T follicular helper cell (primary cell): ENCODE results near the gene TINAGL1.

Experiments used
- DNase-seq: peaks from one replicate; pipeline ENCODE4 v3.0.0-alpha.2; 2020; ENCODE audit warnings: low read depth

TINAGL1 gene

DNA sequence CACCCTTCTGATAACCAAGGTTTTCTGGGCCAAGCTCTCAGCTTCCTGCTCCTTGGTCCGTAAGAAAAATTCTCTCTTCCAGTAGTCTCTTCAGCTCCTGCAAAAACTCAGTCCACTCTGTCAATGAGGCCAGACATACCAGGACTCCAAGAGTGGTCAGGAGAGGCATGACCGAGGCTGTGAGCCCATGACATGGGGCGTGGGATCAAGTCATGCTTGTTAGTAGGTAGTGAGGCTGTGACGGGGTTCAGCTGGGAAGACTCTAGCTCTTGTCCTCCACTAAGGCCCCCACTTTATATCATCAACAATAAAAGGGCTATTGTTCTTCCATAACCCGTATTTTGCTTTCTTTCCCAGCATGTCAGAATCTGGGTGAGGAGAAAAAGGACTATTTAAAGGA, 31.0 kb downstream of the TINAGL1 start:
- no peak for DNase-seq

DNA sequence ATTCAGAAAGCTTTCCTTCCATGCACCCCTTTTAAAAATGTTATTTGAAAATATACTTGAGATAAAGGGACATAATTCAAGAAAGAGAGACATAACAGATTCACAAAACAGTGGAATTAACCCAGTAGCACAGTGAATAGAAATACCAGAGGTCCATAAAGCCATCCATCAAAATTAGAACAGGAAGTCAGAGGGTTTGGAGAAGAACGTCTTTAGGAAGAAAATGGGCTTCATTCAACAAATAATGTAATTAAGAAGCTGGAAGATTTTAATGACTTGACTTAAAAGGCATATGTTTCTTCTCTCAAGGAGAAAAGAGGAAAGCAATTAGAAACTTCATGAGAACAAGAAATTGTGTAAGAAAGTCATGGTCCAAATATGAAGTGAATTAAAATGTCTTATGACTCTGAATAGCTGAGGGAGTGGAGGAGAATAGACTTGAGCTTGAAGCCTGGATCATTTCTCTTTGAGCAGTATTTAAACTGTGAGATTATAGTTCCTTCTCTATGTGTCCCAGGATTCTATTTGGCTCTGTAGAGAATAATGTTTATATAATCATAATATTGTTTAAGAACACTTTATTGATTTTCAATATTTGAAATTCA, 33.3 kb downstream of the TINAGL1 start:
- DNase-seq: no peak

DNA sequence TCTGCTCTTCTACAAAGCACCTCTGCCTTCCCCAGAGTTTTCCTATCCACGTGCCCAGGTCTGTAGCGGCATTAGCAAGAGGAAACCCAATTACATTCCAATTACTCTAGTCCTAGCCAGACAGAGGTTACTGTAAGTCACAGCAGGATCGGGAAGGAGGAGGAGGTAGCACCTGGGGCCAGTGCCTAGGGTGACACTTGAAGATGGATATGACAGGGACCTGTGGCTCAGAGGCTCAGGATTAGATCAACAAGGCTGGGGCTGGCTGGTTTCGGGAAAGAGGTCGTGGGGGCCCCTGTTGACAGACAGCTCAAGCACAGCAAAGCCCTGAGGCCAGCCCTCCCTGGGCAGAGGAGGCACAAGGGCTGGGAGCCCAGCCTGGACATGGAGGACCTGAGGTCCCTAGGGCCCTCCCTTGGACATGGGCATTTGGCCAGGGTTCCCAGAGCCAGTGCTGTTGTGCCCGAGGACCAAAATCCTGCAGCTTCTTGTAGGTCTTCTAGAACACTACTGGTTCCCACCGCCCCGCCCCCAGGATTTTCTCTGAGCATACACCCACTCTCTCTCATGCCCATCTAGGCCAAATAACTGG, 38.2 kb downstream of the TINAGL1 start:
- no peak for DNase-seq

DNA sequence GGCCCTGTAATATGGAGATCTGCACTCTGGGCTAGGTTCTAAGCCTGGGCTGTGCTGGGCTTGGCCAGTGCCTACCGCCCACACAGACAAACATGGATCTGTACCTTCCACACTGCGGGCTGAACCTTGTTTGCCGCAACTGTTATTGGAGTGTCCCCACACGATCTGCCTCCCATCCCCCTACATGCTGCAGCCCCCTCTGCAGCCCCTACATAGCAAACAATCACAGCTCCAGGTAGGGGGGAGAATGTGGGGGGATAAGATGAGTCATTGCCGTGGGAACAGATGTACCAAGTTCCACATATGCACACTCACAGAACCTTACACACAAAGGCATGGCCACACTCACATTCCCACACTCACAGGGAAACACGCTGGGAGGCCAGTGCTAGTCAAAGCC, 39.1 kb downstream of the TINAGL1 start:
- no peak for DNase-seq

DNA sequence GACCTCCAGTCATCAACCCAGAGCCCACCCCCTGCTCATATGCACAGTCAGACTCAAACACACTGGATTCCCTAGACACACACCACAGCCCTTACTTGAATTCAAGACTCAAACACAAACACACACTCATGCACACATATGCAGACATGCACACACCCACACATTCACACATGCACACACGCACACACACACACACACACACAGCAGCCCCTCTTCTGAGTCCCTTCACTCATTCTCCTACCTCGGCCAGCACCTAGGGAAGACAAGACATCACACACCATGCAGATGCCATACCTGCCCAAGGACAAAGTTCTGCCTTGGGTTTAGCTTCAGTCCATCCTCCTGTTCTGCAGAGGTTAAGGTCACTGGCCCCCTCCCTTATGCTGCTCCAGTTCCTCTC, 39.6 kb downstream of the TINAGL1 start:
- DNase-seq: no peak

DNA sequence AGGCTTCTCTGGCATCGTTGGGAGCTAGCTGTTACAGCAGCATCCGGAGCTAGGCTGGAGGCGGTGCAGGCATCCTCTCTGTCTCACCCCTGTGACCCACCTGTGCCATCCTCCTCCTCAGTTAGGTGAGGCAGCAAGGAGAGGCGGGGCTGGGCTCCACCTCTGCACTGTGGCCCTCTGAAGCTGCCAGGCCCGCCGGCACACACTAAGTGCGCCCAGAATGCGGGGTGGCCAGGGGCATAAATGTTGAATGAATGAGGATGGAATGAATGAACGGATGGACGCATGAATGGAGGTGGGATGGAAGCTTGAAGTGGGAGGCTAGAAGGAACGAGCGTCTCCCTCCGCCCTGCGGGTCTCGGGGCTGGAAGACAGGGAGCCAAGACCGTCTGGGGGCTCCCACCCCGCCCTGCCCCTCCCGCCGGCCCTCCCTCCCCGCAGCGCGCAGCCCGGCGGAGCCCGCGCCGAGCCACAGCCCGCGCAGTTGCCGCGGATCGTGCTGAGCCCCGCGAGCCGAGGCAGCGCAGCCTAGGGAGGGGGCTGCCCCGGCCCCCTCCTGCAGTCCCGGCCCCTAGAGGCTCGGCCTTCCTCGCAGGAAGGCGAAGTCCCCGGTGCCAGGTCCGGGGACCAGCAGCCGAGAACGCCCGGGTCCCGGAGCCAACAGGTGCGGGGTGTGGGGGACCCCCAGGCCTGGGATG, 41.1 kb downstream of the TINAGL1 start, which contains the start of gene HCRTR1:
Gene HCRTR1, plus strand, starts transcription at position 472 of the 698 bp plus-strand sequence. CDS start 1,504 bp downstream, outside the sequence.
- DNase-seq: no peak

DNA sequence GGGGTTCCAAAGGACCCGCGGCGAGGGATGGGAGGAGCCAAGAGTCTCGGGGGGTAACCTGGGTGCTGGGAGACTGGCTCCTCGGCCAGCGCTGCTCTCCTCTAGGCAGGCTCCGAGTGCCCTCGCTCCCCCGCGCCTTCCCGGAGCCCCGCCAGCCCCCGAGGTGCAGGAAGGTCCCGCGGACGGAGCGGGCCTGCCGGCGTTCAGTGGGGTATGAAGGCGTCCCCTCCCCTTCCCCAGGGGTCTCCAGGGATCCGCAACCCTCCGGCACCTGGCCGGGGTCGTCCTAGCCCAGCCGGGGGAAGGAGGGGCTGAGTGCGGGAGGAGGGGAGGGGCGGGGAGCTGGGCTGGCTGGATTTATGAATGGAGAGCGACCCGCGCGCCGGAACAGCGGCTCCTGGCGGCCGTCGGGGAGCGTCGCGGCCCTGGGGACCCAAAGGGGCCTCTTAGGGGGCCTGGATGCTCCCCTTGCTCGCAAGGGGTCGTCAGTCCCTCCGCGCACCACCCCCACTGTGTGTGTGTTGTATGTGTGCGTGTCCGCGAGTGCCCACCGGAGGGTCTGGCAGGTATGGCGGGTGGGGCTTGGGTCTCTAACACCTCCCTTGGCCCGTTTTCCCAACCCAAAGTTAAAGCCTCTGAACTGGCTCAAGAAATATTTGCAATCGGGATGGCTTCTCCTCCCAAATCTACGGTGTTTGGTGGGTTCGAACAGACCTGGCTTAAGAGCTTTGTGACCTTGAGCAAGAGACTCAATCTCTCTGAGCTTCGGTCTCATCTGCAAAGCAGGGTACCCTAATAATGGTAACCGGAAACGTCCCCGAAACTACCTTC, 41.8 kb downstream of the TINAGL1 start:
- DNase-seq: peak; percentile 18

DNA sequence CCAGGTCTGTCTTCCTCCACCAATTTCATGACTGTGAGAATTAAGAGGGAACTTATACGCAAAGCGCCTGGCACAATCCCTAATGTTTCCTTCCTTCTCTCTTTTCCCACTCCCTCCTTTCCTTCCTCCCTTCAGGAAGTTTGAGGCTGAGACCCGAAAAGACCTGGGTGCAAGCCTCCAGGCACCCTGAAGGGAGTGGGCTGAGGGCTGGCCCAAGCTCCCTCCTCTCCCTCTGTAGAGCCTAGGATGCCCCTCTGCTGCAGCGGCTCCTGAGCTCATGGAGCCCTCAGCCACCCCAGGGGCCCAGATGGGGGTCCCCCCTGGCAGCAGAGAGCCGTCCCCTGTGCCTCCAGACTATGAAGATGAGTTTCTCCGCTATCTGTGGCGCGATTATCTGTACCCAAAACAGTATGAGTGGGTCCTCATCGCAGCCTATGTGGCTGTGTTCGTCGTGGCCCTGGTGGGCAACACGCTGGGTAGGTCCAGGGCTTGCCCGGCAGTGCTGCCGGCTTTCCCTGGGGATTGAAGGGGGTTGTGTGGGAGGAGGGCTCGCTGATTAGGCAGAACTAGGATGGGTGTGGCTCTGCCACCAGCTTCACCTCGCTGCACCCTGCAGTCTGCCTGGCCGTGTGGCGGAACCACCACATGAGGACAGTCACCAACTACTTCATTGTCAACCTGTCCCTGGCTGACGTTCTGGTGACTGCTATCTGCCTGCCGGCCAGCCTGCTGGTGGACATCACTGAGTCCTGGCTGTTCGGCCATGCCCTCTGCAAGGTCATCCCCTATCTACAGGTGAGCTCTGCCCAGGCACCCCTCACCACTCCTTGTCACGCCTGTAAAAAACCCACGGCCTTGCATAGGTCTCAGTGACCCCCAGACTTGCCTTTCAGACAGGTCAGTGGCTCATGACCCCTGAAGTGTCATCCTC, 42.9 kb downstream of the TINAGL1 start:
- no peak for DNase-seq

DNA sequence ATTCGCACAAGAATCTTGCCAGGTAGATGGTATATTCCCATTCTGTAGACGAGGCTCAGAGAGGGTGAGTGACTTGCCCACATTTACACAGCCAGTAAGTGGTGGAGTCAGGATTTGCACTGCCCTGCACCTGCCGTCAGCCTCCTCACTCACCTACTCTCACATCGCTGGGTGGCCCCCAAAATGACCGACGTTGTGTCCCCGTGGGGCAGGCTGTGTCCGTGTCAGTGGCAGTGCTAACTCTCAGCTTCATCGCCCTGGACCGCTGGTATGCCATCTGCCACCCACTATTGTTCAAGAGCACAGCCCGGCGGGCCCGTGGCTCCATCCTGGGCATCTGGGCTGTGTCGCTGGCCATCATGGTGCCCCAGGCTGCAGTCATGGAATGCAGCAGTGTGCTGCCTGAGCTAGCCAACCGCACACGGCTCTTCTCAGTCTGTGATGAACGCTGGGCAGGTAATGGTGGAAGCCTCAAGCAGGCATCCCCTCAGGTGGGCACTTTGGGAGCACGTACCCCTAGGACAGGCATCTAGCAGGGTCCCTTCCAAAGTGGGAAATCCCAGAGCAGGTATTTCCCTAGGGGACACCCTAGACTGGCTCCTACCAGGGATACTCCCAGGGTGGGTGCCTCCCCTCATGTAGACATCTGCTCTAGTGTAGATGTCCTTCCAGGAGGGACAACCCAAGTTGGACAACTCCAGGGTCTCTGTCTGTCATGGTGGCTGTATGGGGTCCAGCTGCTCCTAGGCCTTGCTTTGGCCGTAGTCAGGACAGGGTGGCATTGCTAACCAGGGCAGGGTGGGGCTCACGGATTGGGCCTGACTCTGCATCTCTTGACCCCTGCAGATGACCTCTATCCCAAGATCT, 44.5 kb downstream of the TINAGL1 start:
- no peak for DNase-seq

DNA sequence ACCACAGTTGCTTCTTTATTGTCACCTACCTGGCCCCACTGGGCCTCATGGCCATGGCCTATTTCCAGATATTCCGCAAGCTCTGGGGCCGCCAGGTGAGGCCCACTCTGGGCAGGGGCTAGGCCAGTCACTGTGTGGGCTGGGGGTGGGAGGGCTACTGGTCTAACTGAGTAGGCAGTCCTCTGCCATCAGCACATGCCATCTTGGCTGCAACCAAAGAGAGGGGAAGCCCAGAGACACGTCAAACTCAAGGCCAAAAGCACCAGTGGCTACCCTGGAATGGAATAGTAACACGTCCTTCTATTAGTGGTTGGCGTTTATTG, 45.1 kb downstream of the TINAGL1 start:
- no peak for DNase-seq

DNA sequence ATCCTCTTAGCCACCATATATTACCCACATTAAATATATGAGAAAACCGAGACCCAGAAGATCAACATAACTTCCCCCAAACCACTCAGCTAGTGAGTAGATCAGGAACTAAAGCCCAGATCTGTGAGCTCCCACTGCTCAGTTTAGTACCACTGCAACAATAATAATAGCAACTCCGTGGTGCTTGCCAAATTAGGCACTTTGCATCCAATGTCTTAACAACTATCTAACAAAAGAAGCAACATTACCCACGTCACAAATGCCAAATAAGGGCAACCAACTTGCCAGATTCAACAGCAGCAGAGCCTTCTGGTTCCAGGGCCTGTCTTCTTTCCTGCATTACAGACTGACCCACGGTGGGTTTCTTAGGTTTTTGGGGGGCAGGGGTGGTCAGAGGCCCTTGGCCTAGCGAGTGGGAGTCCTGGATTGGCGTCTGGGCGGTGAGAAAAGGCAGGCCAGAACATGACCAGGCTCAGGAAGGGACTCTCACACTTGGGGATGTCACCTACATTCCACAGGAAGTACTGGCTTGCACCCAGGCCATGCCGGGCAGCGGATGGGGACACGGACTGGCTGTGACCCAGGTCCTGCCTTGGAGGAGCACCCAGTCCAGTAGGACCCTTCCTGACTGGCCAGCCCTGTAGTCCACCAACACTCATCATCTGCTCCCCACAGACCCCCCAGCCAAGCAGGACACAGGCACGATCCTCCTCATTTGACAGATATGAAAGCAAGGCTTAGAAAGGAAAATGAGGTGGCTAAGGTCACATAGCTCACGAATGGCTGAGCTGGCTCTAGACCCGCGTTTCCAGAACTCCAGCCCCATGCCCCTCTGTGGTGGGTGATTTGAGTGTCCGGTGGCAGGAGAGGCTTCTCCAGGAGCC, 45.8 kb downstream of the TINAGL1 start:
- no peak for DNase-seq

DNA sequence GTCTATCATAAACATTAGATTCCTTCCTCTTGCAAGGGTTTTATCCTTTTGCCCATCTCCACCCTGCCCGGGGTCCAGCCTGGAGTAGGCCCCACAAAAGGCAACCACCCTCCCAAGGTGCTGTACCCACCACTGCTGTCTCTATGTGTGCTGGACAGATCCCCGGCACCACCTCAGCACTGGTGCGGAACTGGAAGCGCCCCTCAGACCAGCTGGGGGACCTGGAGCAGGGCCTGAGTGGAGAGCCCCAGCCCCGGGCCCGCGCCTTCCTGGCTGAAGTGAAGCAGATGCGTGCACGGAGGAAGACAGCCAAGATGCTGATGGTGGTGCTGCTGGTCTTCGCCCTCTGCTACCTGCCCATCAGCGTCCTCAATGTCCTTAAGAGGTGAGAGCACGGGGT, 47.0 kb downstream of the TINAGL1 start:
- DNase-seq: no peak

DNA sequence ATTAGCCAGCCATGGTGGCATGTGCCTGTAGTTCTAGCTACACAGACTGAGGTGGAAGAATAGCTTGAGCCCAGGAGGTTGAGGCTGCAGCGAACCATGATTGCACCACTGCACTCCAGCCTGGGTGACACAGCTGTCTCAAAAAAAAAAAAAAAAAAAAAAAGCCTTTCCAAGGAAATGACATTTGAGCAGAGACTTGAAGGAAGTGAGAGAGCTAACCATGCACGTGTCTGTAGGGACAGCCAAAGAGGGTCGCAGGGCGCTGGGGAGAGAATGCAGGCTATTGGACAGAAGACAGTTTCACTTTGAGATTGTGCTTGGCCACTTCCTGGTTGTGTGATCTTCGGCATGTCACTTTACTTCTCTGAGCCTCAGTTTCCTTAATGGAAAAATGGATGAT, 48.0 kb downstream of the TINAGL1 start:
- DNase-seq: no peak

DNA sequence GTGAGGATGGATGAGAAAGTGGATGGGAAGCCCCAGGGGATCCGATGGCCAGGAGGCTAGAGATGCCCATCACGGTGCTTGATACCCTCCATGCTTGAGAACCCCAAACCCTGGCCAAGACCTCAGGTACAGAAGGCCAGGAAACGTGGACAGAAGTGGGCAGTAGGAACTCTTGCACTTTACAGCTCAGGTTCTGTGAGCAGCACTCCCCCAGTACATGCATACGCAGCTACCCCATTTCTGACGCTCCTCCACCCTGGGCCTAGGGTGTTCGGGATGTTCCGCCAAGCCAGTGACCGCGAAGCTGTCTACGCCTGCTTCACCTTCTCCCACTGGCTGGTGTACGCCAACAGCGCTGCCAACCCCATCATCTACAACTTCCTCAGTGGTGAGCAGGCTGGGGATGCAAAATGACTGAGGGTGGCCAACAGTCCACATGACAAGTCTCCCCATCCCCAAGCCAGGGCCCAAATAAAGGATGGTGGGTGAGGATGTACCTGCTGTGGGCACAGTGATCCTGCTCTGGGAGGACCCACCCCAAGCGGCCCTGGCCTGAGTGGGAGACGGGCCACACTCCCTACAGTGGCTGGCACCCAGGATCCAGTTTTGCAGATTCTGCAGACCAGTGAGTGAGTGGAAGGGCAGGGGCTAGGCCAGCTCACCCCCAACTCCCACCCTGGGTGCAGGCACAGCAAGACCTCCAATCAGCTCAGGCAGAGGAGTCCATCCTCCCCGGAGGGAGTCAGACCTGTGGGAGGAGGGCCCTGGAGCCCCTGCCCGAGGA, 48.6 kb downstream of the TINAGL1 start:
- DNase-seq: no peak

DNA sequence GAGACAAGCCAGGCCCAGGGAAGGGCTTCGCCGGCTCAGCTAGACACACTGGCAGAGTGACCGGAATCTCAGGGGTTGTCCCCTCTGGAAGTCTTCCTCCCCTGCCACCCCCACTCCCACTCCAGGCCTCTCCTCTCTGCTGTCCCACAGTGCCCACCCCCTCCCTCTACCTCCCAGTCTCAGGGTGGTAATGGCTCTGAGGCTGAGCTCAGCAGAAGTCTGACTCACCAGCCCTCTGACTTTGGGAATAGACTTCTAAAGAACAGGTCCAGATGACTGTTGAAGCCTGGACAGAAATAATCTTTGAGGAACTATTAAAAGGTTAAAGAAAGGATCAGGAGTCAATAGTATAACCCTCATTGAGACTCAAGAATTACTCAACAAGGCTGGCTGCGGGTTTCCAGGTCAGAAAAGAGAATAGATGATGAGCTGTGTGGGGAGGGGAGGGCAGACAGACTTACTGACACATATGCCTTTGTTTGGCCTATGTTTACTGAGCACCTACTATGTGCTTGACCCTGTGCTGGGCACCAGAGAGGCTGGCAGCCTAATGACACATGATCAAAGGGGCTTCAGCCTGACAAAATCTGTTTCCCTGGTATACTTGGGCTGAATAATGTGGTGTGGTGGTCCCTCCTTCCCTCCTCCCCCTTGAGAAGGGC, 49.4 kb downstream of the TINAGL1 start:
- no peak for DNase-seq

DNA sequence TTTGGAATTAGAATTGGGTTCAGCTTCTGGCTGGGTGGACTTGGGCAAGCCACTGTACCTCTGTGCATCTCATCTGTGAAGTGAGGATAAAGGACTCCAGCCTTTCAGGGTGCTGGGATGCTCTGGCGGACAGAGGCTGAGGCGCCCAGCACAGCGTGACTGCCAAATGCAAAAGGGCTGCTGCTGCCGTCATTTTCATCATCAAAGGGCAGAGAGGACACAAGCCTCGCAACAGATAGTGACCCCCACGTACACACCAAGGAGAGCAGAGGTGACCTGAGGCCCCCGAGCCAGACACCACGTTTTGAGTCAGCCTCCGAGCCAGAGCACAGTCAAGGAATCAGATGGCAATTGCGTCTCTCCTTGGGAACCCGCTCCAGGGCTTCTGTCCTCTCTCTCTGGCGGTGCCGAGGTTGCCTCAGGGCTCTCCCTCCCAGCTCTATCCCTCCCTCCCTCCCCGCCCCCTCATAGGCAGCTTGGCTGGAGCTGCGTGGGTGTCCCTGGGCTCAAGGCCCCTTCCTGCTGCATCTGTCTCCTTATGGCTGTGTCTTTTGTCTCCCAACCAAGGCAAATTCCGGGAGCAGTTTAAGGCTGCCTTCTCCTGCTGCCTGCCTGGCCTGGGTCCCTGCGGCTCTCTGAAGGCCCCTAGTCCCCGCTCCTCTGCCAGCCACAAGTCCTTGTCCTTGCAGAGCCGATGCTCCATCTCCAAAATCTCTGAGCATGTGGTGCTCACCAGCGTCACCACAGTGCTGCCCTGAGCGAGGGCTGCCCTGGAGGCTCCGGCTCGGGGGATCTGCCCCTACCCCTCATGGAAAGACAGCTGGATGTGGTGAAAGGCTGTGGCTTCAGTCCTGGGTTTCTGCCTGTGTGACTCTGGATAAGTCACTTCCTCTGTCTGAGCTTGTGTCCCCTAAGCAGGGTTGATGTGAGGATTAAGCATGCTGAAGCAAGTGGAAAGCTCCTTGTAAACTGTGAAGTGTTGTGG, 50.2 kb downstream of the TINAGL1 start:
- no peak for DNase-seq
